ENCODE results near the gene SOWAHA. TPM values are rescaled to one million over a fixed set of nuclear protein-coding genes. Genes with fewer than 3 reads are reported as not detected.

The SOWAHA gene
- total RNA-seq, 1 experiment from 2014 or later: 0.20 TPM

DNA sequence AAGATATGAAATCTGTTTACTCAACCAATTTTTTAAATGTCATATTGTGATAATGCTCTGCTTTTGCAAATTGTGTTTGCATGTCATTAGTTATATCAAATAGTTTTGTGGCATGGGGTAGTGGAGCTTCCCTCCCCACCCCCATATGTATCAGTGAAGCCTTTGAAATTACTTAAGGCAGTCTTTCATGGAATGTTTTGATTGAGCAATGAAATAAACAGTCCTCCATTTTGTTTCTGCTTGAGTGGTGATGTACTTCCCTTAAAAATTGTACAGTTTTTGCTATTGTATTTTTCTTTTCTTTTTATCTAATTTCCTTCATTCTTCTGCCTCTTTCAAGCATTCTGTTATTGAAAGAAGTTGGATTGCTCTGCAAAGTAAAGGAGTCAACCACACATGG is 3.5 kb downstream of the SOWAHA start:
- no peak overlapping the region for H4K5ac ChIP-seq (ENCODE audit: insufficient read length, low read depth, low read length)
- no peak overlapping the region for H3K56ac ChIP-seq (ENCODE audit: insufficient read length, low read depth, low read length)
- Mint-ChIP-seq H3K4me1 (peaks cover 9 to 20% of the 10 kb centered on the region in 2 experiments), H3K4me3 (no peak overlapping the region), H3K9me3 (peaks cover 0 to 4% of the 10 kb centered on the region in 2 experiments; a peak in 3 of 5 replicates), H3K27me3 (ENCODE audit: low read depth) (peaks cover 78% of the 10 kb centered on the region), H3K36me3 (ENCODE audit: insufficient read depth in 1 of 3, low read depth in 3 of 3) (peaks cover 0 to 4% (median 0%) of the 10 kb centered on the region in 3 experiments; a peak in 3 of 7 replicates), H3K27ac (no peak overlapping the region)
- no peak overlapping the region for H3K4ac ChIP-seq (ENCODE audit: low read depth, low read length)
- peaks cover 31% of the 10 kb centered on the region for H3K27me3 ChIP-seq (ENCODE audit: insufficient read depth, low read length)
- H3K4me1 ChIP-seq (ENCODE audit: insufficient read depth, low read length): no peaks in the 10 kb centered on the region
- no peak overlapping the region for H3K18ac ChIP-seq (ENCODE audit: insufficient read length, low read depth, low read length)
- TF ChIP-seq CTCF (conservative IDR thresholded peaks at IDR 0.05): no peak
- DNase-seq: no peak
- H4K20me1 ChIP-seq (ENCODE audit: control insufficient read depth, insufficient read depth, insufficient read length): no peaks in the 10 kb centered on the region
- H2AK5ac ChIP-seq (ENCODE audit: insufficient read length, low read length): no peak overlapping the region
- H2AFZ ChIP-seq (ENCODE audit: low read length): no peak overlapping the region
- no peak overlapping the region for H2BK20ac ChIP-seq (ENCODE audit: low read depth, low read length, poor library complexity, severe bottlenecking)
- no peak overlapping the region for H2BK120ac ChIP-seq (ENCODE audit: low read depth, low read length, poor library complexity, severe bottlenecking)
- H2BK15ac ChIP-seq (ENCODE audit: low read depth, low read length): no peak overlapping the region
- no peak overlapping the region for H4K91ac ChIP-seq (ENCODE audit: insufficient read length, low read depth, low read length)
- no peaks in the 10 kb centered on the region for H3K79me1 ChIP-seq (ENCODE audit: insufficient read depth, low read depth, low read length, poor library complexity, severe bottlenecking)
- no peak overlapping the region for H2BK12ac ChIP-seq (ENCODE audit: insufficient read length, low read depth, low read length)
- H3K14ac ChIP-seq (ENCODE audit: insufficient read depth, low read length): no peak overlapping the region
- H3T11ph ChIP-seq (ENCODE audit: low read length): no peak overlapping the region
- no peak overlapping the region for H3K27ac ChIP-seq (ENCODE audit: insufficient read length, low read depth, low read length)
- H4K8ac ChIP-seq (replicated peaks; ENCODE audit: insufficient read length, low read depth, low read length): no peak overlapping the region
- H3K4me2 ChIP-seq (ENCODE audit: insufficient read depth, insufficient read length, low read length): no peak overlapping the region
- no peaks in the 10 kb centered on the region for H3K9me3 ChIP-seq (ENCODE audit: control insufficient read depth, low read depth, low read length)
- no peaks in the 10 kb centered on the region for H3K79me2 ChIP-seq (ENCODE audit: insufficient read depth, low read length)
- no peak overlapping the region for H3K9ac ChIP-seq (ENCODE audit: extremely low read depth, insufficient read length, low read length)
- H3K23me2 ChIP-seq (ENCODE audit: insufficient read length, low read depth, low read length, poor library complexity, severe bottlenecking): no peaks in the 10 kb centered on the region
- no peak overlapping the region for H3K23ac ChIP-seq (ENCODE audit: insufficient read length, low read depth, low read length)
- no peak overlapping the region for H2BK5ac ChIP-seq (ENCODE audit: insufficient read length, low read length)
